PC-3 (cell line): ENCODE results near the gene PDE3B. TPM values are rescaled to one million over a fixed set of nuclear protein-coding genes. Genes with fewer than 3 reads are reported as not detected.

Experiments used
- ATAC-seq: fragments of 200-7000 bp; cut with Tn5 transposase; 2 replicates; pipeline ENCODE4 v1.9.1; 2020; ENCODE audit warnings: mild to moderate bottlenecking, moderate library complexity
- BruUV-seq: library from RNA; stranded (reverse); fragments of 400-500 nt; replicated peaks from 2 replicates; lab custom pipeline; 2021; lab: Mats Ljungman, UMichigan
- CTCF ChIA-PET: fragments of 300-600 bp; sonication (Branson Sonifier 250); formaldehyde crosslinking; loops from one replicate; lab custom pipeline; 2022; ENCODE audit warnings: antibody characterized with exemption; lab: Charles Lee
- POLR2A ChIA-PET: fragments of 300-600 bp; sonication (Branson Sonifier 250); formaldehyde crosslinking; loops from one replicate; lab custom pipeline; 2022; ENCODE audit warnings: antibody characterized with exemption; ENCODE audit not compliant: unreplicated experiment; lab: Charles Lee
- DNase-seq: peaks from one replicate; pipeline ENCODE4 v3.0.0-alpha.2; 2015
- H2AFZ ChIP-seq: fragments of 300-600 bp; sonication (generic); 2 replicates; pipeline ENCODE4 v1.6.0; 2016; ENCODE audit warnings: antibody characterized with exemption, low read length
- H3F3A ChIP-seq: fragments of 300-600 bp; sonication (generic); one replicate; pipeline ENCODE4 v1.6.0; 2017; ENCODE audit warnings: antibody characterized with exemption, low read length, control low read depth, mild to moderate bottlenecking; ENCODE audit not compliant: unreplicated experiment
- H3K27ac ChIP-seq: fragments of 300-600 bp; sonication (generic); 2 replicates; pipeline ENCODE4 v1.5.1; 2016; ENCODE audit warnings: mild to moderate bottlenecking, low read length
- H3K27me3 ChIP-seq: fragments of 300-600 bp; sonication (generic); 2 replicates; pipeline ENCODE4 v1.6.1; 2016; ENCODE audit warnings: low read length, mixed read lengths
- H3K36me3 ChIP-seq: fragments of 300-600 bp; sonication (generic); 2 replicates; pipeline ENCODE4 v1.6.1; 2016; ENCODE audit warnings: low read depth, mixed run types, low read length, mixed read lengths
- H3K4me1 ChIP-seq: fragments of 300-600 bp; sonication (generic); 2 replicates; pipeline ENCODE4 v1.5.1; 2016; ENCODE audit warnings: low read length; ENCODE audit not compliant: insufficient read depth
- H3K4me2 ChIP-seq: fragments of 300-600 bp; sonication (generic); 2 replicates; pipeline ENCODE4 v1.6.0; 2016; ENCODE audit warnings: low read length
- H3K4me3 ChIP-seq: fragments of 300-600 bp; sonication (generic); 2 replicates; pipeline ENCODE4 v1.5.1; 2016; ENCODE audit warnings: mild to moderate bottlenecking, low read length, mixed read lengths
- H3K79me2 ChIP-seq: fragments of 300-600 bp; sonication (generic); 2 replicates; pipeline ENCODE4 v1.6.1; 2017; ENCODE audit warnings: low read length, mixed read lengths
- H3K9ac ChIP-seq: fragments of 300-600 bp; sonication (generic); 2 replicates; pipeline ENCODE4 v1.6.0; 2016; ENCODE audit warnings: mild to moderate bottlenecking, low read length
- H3K9me2 ChIP-seq: fragments of 300-600 bp; sonication (generic); replicated peaks from 2 replicates; pipeline ENCODE4 v1.6.1; 2016; ENCODE audit warnings: mixed run types, low read length, mixed read lengths
- H3K9me3 ChIP-seq: fragments of 300-600 bp; sonication (generic); 2 replicates; pipeline ENCODE4 v1.6.1; 2016; ENCODE audit warnings: low read length, mixed read lengths
- H4K20me1 ChIP-seq: fragments of 300-600 bp; sonication (generic); 2 replicates; pipeline ENCODE4 v1.6.1; 2016; ENCODE audit warnings: low read length, mixed read lengths
- CTCF ChIP-seq: fragments of 300-600 bp; sonication (generic); conservative IDR thresholded peaks from 2 replicates; pipeline ENCODE4 v1.5.1; 2017; ENCODE audit warnings: antibody characterized with exemption, low read depth, mild to moderate bottlenecking, low read length
- EZH2 ChIP-seq: fragments of 300-600 bp; sonication (generic); IDR thresholded peaks from one replicate; pipeline ENCODE4 v1.6.1; 2017; ENCODE audit warnings: antibody characterized with exemption, mild to moderate bottlenecking, low read length; ENCODE audit not compliant: unreplicated experiment
- EZH2phosphoT487 ChIP-seq: fragments of 300-600 bp; sonication (generic); IDR thresholded peaks from 2 replicates; pipeline ENCODE4 v1.6.1; 2018; ENCODE audit warnings: mild to moderate bottlenecking, antibody characterized with exemption, low read length, borderline replicate concordance
- intact Hi-C: fragments of 100-400 bp; cut with micrococcal nuclease; formaldehyde crosslinking; loops from 2 replicates; pipeline ENCODE4 v1.9.0; 2023
- total RNA-seq: library from RNA; depleted of rRNA; stranded (reverse); fragments of >200 nt; gene quantifications from 2 replicates; pipeline ENCODE4 v1.2.3, GENCODE V29; 2014

Gene PDE3B
- total RNA-seq, 1 experiment from 2014 or later: 0.11 TPM

DNA sequence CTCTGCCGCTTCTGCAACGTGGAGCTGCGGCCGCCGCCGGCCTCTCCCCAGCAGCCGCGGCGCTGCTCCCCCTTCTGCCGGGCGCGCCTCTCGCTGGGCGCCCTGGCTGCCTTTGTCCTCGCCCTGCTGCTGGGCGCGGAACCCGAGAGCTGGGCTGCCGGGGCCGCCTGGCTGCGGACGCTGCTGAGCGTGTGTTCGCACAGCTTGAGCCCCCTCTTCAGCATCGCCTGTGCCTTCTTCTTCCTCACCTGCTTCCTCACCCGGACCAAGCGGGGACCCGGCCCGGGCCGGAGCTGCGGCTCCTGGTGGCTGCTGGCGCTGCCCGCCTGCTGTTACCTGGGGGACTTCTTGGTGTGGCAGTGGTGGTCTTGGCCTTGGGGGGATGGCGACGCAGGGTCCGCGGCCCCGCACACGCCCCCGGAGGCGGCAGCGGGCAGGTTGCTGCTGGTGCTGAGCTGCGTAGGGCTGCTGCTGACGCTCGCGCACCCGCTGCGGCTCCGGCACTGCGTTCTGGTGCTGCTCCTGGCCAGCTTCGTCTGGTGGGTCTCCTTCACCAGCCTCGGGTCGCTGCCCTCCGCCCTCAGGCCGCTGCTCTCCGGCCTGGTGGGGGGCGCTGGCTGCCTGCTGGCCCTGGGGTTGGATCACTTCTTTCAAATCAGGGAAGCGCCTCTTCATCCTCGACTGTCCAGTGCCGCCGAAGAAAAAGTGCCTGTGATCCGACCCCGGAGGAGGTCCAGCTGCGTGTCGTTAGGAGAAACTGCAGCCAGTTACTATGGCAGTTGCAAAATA is 816 bp downstream of the PDE3B start:
- no TSS peak for BruUV-seq
- ATAC-seq (peak; percentile 78), DNase-seq (no peak)
- CTCF ChIA-PET: no interaction called here
- Histone ChIP-seq H3K9me2 (no peaks in the 10 kb centered on the region), H3F3A (no peaks in the 10 kb centered on the region), H3K79me2 (no peaks in the 10 kb centered on the region), H3K9ac (no peak overlapping the region), H3K27me3 (peaks cover 78% of the 10 kb centered on the region), H2AFZ (peak overlapping the region; percentile 78), H3K9me3 (no peaks in the 10 kb centered on the region), H4K20me1 (no peaks in the 10 kb centered on the region), H3K36me3 (no peaks in the 10 kb centered on the region), H3K4me1 (peaks cover 5% of the 10 kb centered on the region; the same call in 1 of the 2 replicates), H3K4me3 (peak overlapping the region; percentile 68), H3K27ac (no peak overlapping the region), H3K4me2 (peak overlapping the region; percentile 97)
- intact Hi-C loops: loop anchor here (5.0 to 10.0 kb wide), 2 partner anchors 107 to 250 kb away; partner anchors contain the start of gene CYP2R1
- peak; percentile 47; the same call in 1 of the 2 replicates for TF ChIP-seq EZH2phosphoT487
- peak; percentile 93 for TF ChIP-seq EZH2
- TF ChIP-seq CTCF: no peak
- POLR2A ChIA-PET: no interaction called here

DNA sequence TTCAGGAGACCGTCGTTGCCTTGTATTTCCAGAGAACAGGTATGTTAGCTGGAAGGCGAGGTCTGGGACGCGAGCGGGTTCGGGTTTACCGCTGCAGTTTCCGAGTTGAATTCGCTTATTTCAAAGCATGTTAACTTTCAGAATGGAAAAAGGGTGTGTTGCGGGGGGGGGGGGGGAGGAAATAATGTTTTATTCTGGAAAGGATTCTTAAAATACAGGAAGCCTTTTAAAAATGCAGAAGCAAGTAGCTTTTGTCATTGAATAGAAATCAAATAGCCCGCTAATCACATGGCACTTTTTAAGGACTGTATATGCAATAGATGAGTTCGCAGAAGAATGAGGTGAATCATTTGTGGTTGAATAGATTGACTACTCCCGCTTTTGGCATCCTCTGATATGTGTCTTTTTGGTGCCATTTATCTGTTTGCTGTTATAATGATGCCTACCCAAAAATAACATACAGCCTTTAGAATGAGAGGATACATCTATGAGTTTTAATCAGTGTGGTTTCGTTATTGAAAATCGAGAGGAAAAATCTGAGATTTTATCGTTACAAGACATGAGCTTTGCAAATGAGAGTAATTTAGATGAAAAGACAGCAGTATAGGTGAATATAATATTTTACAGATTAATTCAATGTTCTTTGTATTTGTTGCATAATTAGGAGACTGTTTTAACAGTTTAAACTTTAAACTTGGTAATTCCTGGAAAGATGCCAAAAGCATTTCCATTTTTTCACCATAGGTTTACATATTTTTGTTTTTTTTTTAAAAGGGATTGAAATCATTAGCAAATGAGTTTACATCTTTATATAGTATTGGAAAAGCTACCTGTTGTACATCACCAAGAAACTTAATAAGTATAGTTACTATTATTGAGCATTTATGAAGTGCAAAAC is 1.7 kb downstream of the PDE3B start:
- Histone ChIP-seq H3K27me3 (peaks cover 78% of the 10 kb centered on the region), H3K9me2 (no peaks in the 10 kb centered on the region), H3K4me1 (peaks cover 5% of the 10 kb centered on the region; the same call in 1 of the 2 replicates), H3K9ac (no peak overlapping the region), H3F3A (no peaks in the 10 kb centered on the region), H3K36me3 (no peaks in the 10 kb centered on the region), H3K9me3 (no peaks in the 10 kb centered on the region), H3K4me2 (peak overlapping the region; percentile 97), H3K79me2 (no peaks in the 10 kb centered on the region), H3K4me3 (peak overlapping the region; percentile 68), H3K27ac (no peak overlapping the region), H4K20me1 (no peaks in the 10 kb centered on the region), H2AFZ (peak overlapping the region; percentile 78)
- ChIA-PET POLR2A (no interaction called here), CTCF (interaction anchor here (0.6 kb wide), 1 partner anchor 87 kb away, joined by 4 read pairs; no protein-coding TSS in a partner anchor)
- no TSS peak for BruUV-seq
- no peak; the same call in 1 of the 2 replicates for ATAC-seq
- TF ChIP-seq EZH2phosphoT487 (peak; percentile 41; the same call in 1 of the 2 replicates), CTCF (no peak), EZH2 (peak; percentile 72)
- intact Hi-C loops: loop anchor here (10.0 kb wide), 1 partner anchor 250 kb away; the partner anchor contains the start of gene CYP2R1
- no peak for DNase-seq
